ENCODE results near the gene GPD1L.

DNA sequence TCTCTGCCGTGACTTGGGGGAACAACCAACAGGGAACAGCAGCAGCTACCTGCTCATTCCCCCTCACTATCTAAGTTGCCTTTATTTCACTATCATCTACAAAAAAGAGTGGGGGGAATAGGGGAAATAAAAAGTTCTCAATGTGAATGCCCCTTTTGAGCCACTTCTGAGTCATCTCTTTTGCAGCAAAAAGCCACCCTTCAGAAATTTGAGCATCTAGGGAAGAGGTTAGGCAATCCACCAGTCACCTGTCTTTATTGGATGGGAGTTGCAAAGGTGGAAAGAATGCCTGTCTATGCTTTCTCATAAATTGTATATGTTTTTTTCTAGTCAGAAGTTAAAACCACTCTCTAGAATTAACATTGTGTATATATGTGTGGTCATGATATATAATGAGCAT, 41.1 kb downstream of the GPD1L start:
- TF ChIP-seq NRF1 (conservative IDR thresholded peaks at IDR 0.05; ENCODE audit: low read depth, low read length), result no peak
- TF ChIP-seq, protein P1, sequence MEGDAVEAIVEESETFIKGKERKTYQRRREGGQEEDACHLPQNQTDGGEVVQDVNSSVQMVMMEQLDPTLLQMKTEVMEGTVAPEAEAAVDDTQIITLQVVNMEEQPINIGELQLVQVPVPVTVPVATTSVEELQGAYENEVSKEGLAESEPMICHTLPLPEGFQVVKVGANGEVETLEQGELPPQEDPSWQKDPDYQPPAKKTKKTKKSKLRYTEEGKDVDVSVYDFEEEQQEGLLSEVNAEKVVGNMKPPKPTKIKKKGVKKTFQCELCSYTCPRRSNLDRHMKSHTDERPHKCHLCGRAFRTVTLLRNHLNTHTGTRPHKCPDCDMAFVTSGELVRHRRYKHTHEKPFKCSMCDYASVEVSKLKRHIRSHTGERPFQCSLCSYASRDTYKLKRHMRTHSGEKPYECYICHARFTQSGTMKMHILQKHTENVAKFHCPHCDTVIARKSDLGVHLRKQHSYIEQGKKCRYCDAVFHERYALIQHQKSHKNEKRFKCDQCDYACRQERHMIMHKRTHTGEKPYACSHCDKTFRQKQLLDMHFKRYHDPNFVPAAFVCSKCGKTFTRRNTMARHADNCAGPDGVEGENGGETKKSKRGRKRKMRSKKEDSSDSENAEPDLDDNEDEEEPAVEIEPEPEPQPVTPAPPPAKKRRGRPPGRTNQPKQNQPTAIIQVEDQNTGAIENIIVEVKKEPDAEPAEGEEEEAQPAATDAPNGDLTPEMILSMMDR (IDR thresholded peaks at IDR 0.05 in 2 of 3, conservative IDR thresholded peaks at IDR 0.05 in 1 of 3; ENCODE audit: control insufficient read depth in 2 of 3, extremely low read depth in 1 of 3, insufficient read depth in 1 of 3, low read depth in 3 of 3, low read length in 3 of 3), result no peak
- TF ChIP-seq EZH2 (IDR thresholded peaks at IDR 0.05; ENCODE audit: borderline replicate concordance, control insufficient read depth, low read depth, low read length), result no peak

All from GM12878 (cell line).